ENCODE results near the gene TKTL2. TPM values are rescaled to one million over a fixed set of nuclear protein-coding genes. Genes with fewer than 3 reads are reported as not detected.
A peak's percentile ranks its signal among the peaks of the same experiment; 100 is the strongest.

Gene TKTL2
- not detected for total RNA-seq

- no peak for DNase-seq
- Mint-ChIP-seq H3K4me1 (no peaks in the 10 kb centered on the region), H3K27ac (no peak within 1 kb of the TSS), H3K27me3 (peaks cover 9% of the 10 kb centered on the region), H3K9me3 (no peaks in the 10 kb centered on the region), H3K36me3 (ENCODE audit: low read depth) (no peaks in the 10 kb centered on the region), H3K4me3 (no peak within 1 kb of the TSS)
- POLR2A ChIA-PET, result no interaction called here
- CTCF ChIA-PET, result no interaction called here
These were observed at the start of gene TKTL2 for GRCh38 chr4:163473576-163473975. Gene TKTL2, minus strand, starts transcription at chr4:163473754. Its CDS starts 20 bp downstream, at chr4:163473734.

GRCh38 chr4:163515198-163515597 is 41.6 kb upstream of the TKTL2 start:
- Mint-ChIP-seq H3K27ac (no peak overlapping the region), H3K27me3 (no peaks in the 10 kb centered on the region), H3K36me3 (ENCODE audit: low read depth) (peaks cover 53% of the 10 kb centered on the region), H3K4me3 (no peak overlapping the region), H3K4me1 (no peaks in the 10 kb centered on the region), H3K9me3 (no peaks in the 10 kb centered on the region)
- ChIA-PET CTCF (no interaction called here), POLR2A (no interaction called here)
- no peak for DNase-seq

- no peak for DNase-seq
- peaks cover 26% of the 10 kb centered on the region for H3K36me3 Mint-ChIP-seq (ENCODE audit: low read depth)
- no peak overlapping the region for H3K4me3 Mint-ChIP-seq
- H3K27ac Mint-ChIP-seq, result no peak overlapping the region
- CTCF ChIA-PET, result interaction anchor here (1.9 kb wide), 1 partner anchor 46 kb away, joined by 5 read pairs; no protein-coding TSS in a partner anchor
- H3K9me3 Mint-ChIP-seq, result no peaks in the 10 kb centered on the region
- H3K27me3 Mint-ChIP-seq, result no peaks in the 10 kb centered on the region
- POLR2A ChIA-PET, result no interaction called here
- peaks cover 17% of the 10 kb centered on the region for H3K4me1 Mint-ChIP-seq
These were observed 31.8 kb upstream of the TKTL2 start for GRCh38 chr4:163505374-163505773.

- ChIA-PET POLR2A (no interaction called here), CTCF (no interaction called here)
- DNase-seq, result no peak
- Mint-ChIP-seq H3K27ac (no peak overlapping the region), H3K9me3 (no peaks in the 10 kb centered on the region), H3K4me1 (peaks cover 36% of the 10 kb centered on the region), H3K4me3 (no peak overlapping the region), H3K36me3 (ENCODE audit: low read depth) (peaks cover 23% of the 10 kb centered on the region), H3K27me3 (no peaks in the 10 kb centered on the region)
These were observed 27.0 kb upstream of the TKTL2 start for GRCh38 chr4:163500586-163500985.

- Mint-ChIP-seq H3K4me3 (peak overlapping the region; percentile 77), H3K27me3 (no peaks in the 10 kb centered on the region), H3K9me3 (no peaks in the 10 kb centered on the region), H3K4me1 (peaks cover 37% of the 10 kb centered on the region), H3K36me3 (ENCODE audit: low read depth) (peaks cover 11% of the 10 kb centered on the region), H3K27ac (peak overlapping the region; percentile 66)
- CTCF ChIA-PET, result interaction anchor here (0.6 to 1.4 kb wide), 6 partner anchors 39 to 163 kb away, joined by 3 to 8 read pairs (median 3); no protein-coding TSS in a partner anchor
- no peak for DNase-seq
- POLR2A ChIA-PET, result interaction anchor here (0.6 to 1.4 kb wide), 3 partner anchors 46 to 63 kb away, joined by 3 to 4 read pairs (median 3); no protein-coding TSS in a partner anchor
These were observed 22.3 kb upstream of the TKTL2 start for GRCh38 chr4:163495900-163496299.

GRCh38 chr4:163494360-163495241 is 21.0 kb upstream of the TKTL2 start, which contains the start of gene TMA16:
Gene TMA16, plus strand, starts transcription at chr4:163494690. Its CDS starts 112 bp downstream, at chr4:163494802.
- H3K9me3 Mint-ChIP-seq, result no peaks in the 10 kb centered on the region
- peaks cover 37% of the 10 kb centered on the region for H3K4me1 Mint-ChIP-seq
- peaks cover 7% of the 10 kb centered on the region for H3K36me3 Mint-ChIP-seq (ENCODE audit: low read depth)
- ChIA-PET POLR2A (interaction anchor here (0.6 to 2.4 kb wide), 20 partner anchors 10 to 1618 kb away, joined by 3 to 32 read pairs (median 5); partner anchors contain the start of genes NAF1 and TMEM192), CTCF (interaction anchor here (0.8 to 3.0 kb wide), 7 partner anchors 9 to 328 kb away, joined by 3 to 47 read pairs (median 4); partner anchors contain the start of gene NAF1)
- H3K4me3 Mint-ChIP-seq, result peak within 1 kb of the TSS; percentile 89
- peak within 1 kb of the TSS; percentile 94 for H3K27ac Mint-ChIP-seq
- peaks cover 6% of the 10 kb centered on the region for H3K27me3 Mint-ChIP-seq
- peak; percentile 89 for DNase-seq

GRCh38 chr4:163493643-163494359 is 20.2 kb upstream of the TKTL2 start:
- peak overlapping the region; percentile 94 for H3K27ac Mint-ChIP-seq
- H3K27me3 Mint-ChIP-seq, result peaks cover 9% of the 10 kb centered on the region
- CTCF ChIA-PET, result interaction anchor here (0.8 to 3.0 kb wide), 7 partner anchors 8 to 328 kb away, joined by 3 to 47 read pairs (median 4); partner anchors contain the start of gene NAF1
- H3K4me1 Mint-ChIP-seq, result peaks cover 37% of the 10 kb centered on the region
- DNase-seq, result no peak
- H3K4me3 Mint-ChIP-seq, result peak overlapping the region; percentile 89
- POLR2A ChIA-PET, result interaction anchor here (0.6 to 2.4 kb wide), 20 partner anchors 9 to 1619 kb away, joined by 3 to 32 read pairs (median 5); partner anchors contain the start of genes NAF1 and TMEM192
- H3K9me3 Mint-ChIP-seq, result no peaks in the 10 kb centered on the region
- peaks cover 6% of the 10 kb centered on the region for H3K36me3 Mint-ChIP-seq (ENCODE audit: low read depth)

GRCh38 chr4:163492951-163493504 is 19.5 kb upstream of the TKTL2 start:
- peaks cover 40% of the 10 kb centered on the region for H3K4me1 Mint-ChIP-seq
- H3K4me3 Mint-ChIP-seq, result peak overlapping the region; percentile 89
- H3K9me3 Mint-ChIP-seq, result no peaks in the 10 kb centered on the region
- H3K27me3 Mint-ChIP-seq, result peaks cover 13% of the 10 kb centered on the region
- peaks cover 4% of the 10 kb centered on the region for H3K36me3 Mint-ChIP-seq (ENCODE audit: low read depth)
- ChIA-PET POLR2A (interaction anchor here (2.1 to 2.4 kb wide), 3 partner anchors 14 to 56 kb away, joined by 11 to 32 read pairs (median 13); no protein-coding TSS in a partner anchor), CTCF (interaction anchor here (2.0 to 3.0 kb wide), 2 partner anchors 56 to 327 kb away, joined by 5 to 47 read pairs; partner anchors contain the start of gene NAF1)
- no peak for DNase-seq
- H3K27ac Mint-ChIP-seq, result peak overlapping the region; percentile 94

- POLR2A ChIA-PET, result no interaction called here
- Mint-ChIP-seq H3K27me3 (peaks cover 20% of the 10 kb centered on the region), H3K27ac (no peak overlapping the region), H3K4me1 (peaks cover 16% of the 10 kb centered on the region), H3K36me3 (ENCODE audit: low read depth) (no peaks in the 10 kb centered on the region), H3K4me3 (no peak overlapping the region), H3K9me3 (no peaks in the 10 kb centered on the region)
- no peak for DNase-seq
- CTCF ChIA-PET, result interaction anchor here (1.0 kb wide), 1 partner anchor 60 kb away, joined by 3 read pairs; no protein-coding TSS in a partner anchor
These were observed 16.4 kb upstream of the TKTL2 start for GRCh38 chr4:163489929-163490328.

GRCh38 chr4:163486321-163486720 is 12.8 kb upstream of the TKTL2 start:
- Mint-ChIP-seq H3K27me3 (peaks cover 20% of the 10 kb centered on the region), H3K4me3 (no peak overlapping the region), H3K4me1 (peaks cover 3% of the 10 kb centered on the region), H3K36me3 (ENCODE audit: low read depth) (no peaks in the 10 kb centered on the region), H3K27ac (no peak overlapping the region), H3K9me3 (no peaks in the 10 kb centered on the region)
- CTCF ChIA-PET, result interaction anchor here (1.1 to 4.6 kb wide), 5 partner anchors 8 to 63 kb away, joined by 3 to 22 read pairs (median 5); partner anchors contain the start of gene TMA16
- POLR2A ChIA-PET, result interaction anchor here (2.4 kb wide), 1 partner anchor 8 kb away, joined by 9 read pairs; the partner anchor contains the start of gene TMA16
- no peak for DNase-seq

- Mint-ChIP-seq H3K27ac (no peak overlapping the region), H3K27me3 (peaks cover 20% of the 10 kb centered on the region), H3K9me3 (no peaks in the 10 kb centered on the region), H3K36me3 (ENCODE audit: low read depth) (no peaks in the 10 kb centered on the region), H3K4me3 (no peak overlapping the region), H3K4me1 (peaks cover 3% of the 10 kb centered on the region)
- DNase-seq, result no peak
- POLR2A ChIA-PET, result interaction anchor here (2.4 kb wide), 1 partner anchor 9 kb away, joined by 9 read pairs; the partner anchor contains the start of gene TMA16
- CTCF ChIA-PET, result interaction anchor here (1.1 to 4.6 kb wide), 5 partner anchors 9 to 64 kb away, joined by 3 to 22 read pairs (median 5); partner anchors contain the start of gene TMA16
These were observed 12.0 kb upstream of the TKTL2 start for GRCh38 chr4:163485589-163485988.

- Mint-ChIP-seq H3K27me3 (peaks cover 17% of the 10 kb centered on the region), H3K36me3 (ENCODE audit: low read depth) (no peaks in the 10 kb centered on the region), H3K4me3 (no peak overlapping the region), H3K27ac (no peak overlapping the region), H3K4me1 (peaks cover 3% of the 10 kb centered on the region), H3K9me3 (no peaks in the 10 kb centered on the region)
- peak; percentile 62 for DNase-seq
- CTCF ChIA-PET, result interaction anchor here (1.1 to 4.6 kb wide), 3 partner anchors 10 to 65 kb away, joined by 4 to 22 read pairs (median 7); partner anchors contain the start of gene TMA16
- POLR2A ChIA-PET, result interaction anchor here (2.4 kb wide), 1 partner anchor 9 kb away, joined by 9 read pairs; the partner anchor contains the start of gene TMA16
These were observed 11.4 kb upstream of the TKTL2 start for GRCh38 chr4:163484906-163485305.

All from activated CD4-positive, alpha-beta memory T cell treated with anti-CD3 and anti-CD28 coated beads, Interleukin-2, amount 10 ng/mL, durations not matched to agents 7 days and 5 days (primary cell).